Mesendoderm (in vitro differentiated cells): ENCODE results near the gene ADAMTS17.

Source experiments
- DNase-seq: peaks from one replicate; pipeline ENCODE4 v3.0.0; 2013
- H2AK5ac ChIP-seq: 2 replicates; pipeline ENCODE4 v1.6.1; 2013; ENCODE audit warnings: low read length, inconsistent platforms
- H2BK120ac ChIP-seq: 2 replicates; pipeline ENCODE4 v1.6.1; 2013; ENCODE audit warnings: low read depth, mild to moderate bottlenecking, low read length, moderate library complexity, mixed read lengths
- H2BK15ac ChIP-seq: replicated peaks from 2 replicates; pipeline ENCODE4 v1.6.1; 2013; ENCODE audit warnings: low read depth, mild to moderate bottlenecking, moderate library complexity
- H2BK5ac ChIP-seq: 2 replicates; pipeline ENCODE4 v1.6.1; 2013; ENCODE audit warnings: low read length, inconsistent platforms
- H3K18ac ChIP-seq: 2 replicates; pipeline ENCODE4 v1.6.1; 2013; ENCODE audit warnings: mild to moderate bottlenecking, low read length, mixed read lengths
- H3K23ac ChIP-seq: one replicate; pipeline ENCODE4 v1.6.1; 2013; ENCODE audit warnings: low read length
- H3K27ac ChIP-seq: 2 replicates; pipeline ENCODE4 v1.5.1; 2013; ENCODE audit warnings: low read depth, mild to moderate bottlenecking, inconsistent platforms, low read length, moderate library complexity
- H3K27me3 ChIP-seq: 2 replicates; pipeline ENCODE4 v1.6.1; 2013; ENCODE audit warnings: low read length, control low read depth, mild to moderate bottlenecking, inconsistent platforms; ENCODE audit not compliant: insufficient read depth, poor library complexity
- H3K36me3 ChIP-seq: 2 replicates; pipeline ENCODE4 v1.6.1; 2013; ENCODE audit warnings: low read length, inconsistent platforms; ENCODE audit not compliant: control insufficient read depth, insufficient read depth
- H3K4ac ChIP-seq: one replicate; pipeline ENCODE4 v1.6.1; 2013; ENCODE audit warnings: low read depth, mild to moderate bottlenecking, low read length, moderate library complexity
- H3K4me1 ChIP-seq: 2 replicates; pipeline ENCODE4 v1.6.1; 2013; ENCODE audit warnings: low read depth, low read length, inconsistent platforms; ENCODE audit not compliant: control insufficient read depth
- H3K4me2 ChIP-seq: 2 replicates; pipeline ENCODE4 v1.6.1; 2013; ENCODE audit warnings: low read length
- H3K4me3 ChIP-seq: 2 replicates; pipeline ENCODE4 v1.5.1; 2013; ENCODE audit warnings: mild to moderate bottlenecking, low read length
- H3K56ac ChIP-seq: one replicate; pipeline ENCODE4 v1.6.1; 2013; ENCODE audit warnings: low read length
- H3K79me1 ChIP-seq: 2 replicates; pipeline ENCODE4 v1.6.1; 2013; ENCODE audit warnings: low read length, inconsistent platforms
- H3K79me2 ChIP-seq: 2 replicates; pipeline ENCODE4 v1.6.1; 2013; ENCODE audit warnings: mild to moderate bottlenecking, low read length; ENCODE audit not compliant: control insufficient read depth, insufficient read depth
- H3K9ac ChIP-seq: 2 replicates; pipeline ENCODE4 v1.6.1; 2013; ENCODE audit warnings: low read length, inconsistent platforms
- H4K5ac ChIP-seq: one replicate; pipeline ENCODE4 v1.6.1; 2013; ENCODE audit warnings: low read length
- H4K8ac ChIP-seq: one replicate; pipeline ENCODE4 v1.6.1; 2013; ENCODE audit warnings: low read depth, mild to moderate bottlenecking, control low read depth, low read length, moderate library complexity
- WGBS: extraction: QIAGEN DNeasy Blood & Tissue Kit; methylation state at CpG from one replicate; pipeline ENCODE4 v1.1.7; 2013; ENCODE audit warnings: low lambda C conversion rate, missing lambda C conversion rate; ENCODE audit not compliant: insufficient coverage; ENCODE audit errors: extremely low coverage; 5-methylcytosine and 5-hydroxymethylcytosine counted together

ADAMTS17 gene

DNA sequence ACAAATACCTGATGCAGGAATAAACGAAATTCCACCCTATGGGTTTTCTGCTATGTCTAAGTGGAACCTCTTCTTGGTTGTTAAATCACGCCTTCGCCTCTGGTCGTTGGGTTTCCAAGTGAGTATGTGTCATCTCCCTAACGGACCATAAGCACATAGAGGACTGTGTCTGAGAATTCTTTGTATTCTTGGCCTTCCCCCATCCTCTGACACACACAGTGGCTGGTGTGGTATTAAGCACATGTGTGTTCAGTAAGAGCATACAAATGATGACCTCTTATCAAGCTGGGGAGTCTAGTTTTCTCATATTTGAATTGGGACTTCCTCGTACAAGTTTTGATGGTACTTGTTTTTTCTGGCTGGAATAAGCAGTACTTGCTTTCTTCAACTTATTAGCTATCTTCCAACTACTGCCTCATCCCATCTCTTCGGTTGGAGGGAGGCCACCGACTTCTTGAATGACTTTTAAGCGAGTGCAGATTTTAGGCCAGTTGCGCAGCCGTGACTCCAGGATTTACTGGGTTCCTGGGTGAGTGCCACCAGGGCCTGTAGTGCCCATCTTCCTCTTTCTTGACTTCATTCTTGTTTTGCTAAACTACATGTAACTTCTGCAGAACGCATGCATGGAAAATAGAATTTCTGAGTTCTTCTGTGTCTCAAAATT lies 240.2 kb downstream of the ADAMTS17 start:
- Histone ChIP-seq H3K4me3 (no peak overlapping the region), H2BK5ac (no peak overlapping the region), H3K4me2 (no peak overlapping the region), H3K79me1 (no peaks in the 10 kb centered on the region), H3K79me2 (no peaks in the 10 kb centered on the region), H3K56ac (no peak overlapping the region), H4K5ac (no peak overlapping the region), H3K36me3 (no peaks in the 10 kb centered on the region), H3K4ac (no peak overlapping the region), H3K18ac (no peak overlapping the region), H2AK5ac (no peak overlapping the region), H2BK120ac (no peak overlapping the region), H3K9ac (no peak overlapping the region), H4K8ac (no peak overlapping the region), H3K4me1 (no peaks in the 10 kb centered on the region), H3K27ac (no peak overlapping the region), H3K23ac (no peak overlapping the region), H2BK15ac (no peak overlapping the region), H3K27me3 (no peaks in the 10 kb centered on the region)
- no peak for DNase-seq
- WGBS, result no CpG with 5 or more reads among the region's 12 CpGs

- no peak overlapping the region for H2BK120ac ChIP-seq
- H3K79me2 ChIP-seq, result no peaks in the 10 kb centered on the region
- no peak overlapping the region for H2AK5ac ChIP-seq
- H3K23ac ChIP-seq, result no peak overlapping the region
- no peak overlapping the region for H3K4ac ChIP-seq
- no CpG with 5 or more reads among the region's 6 CpGs for WGBS
- no peak overlapping the region for H3K56ac ChIP-seq
- H3K4me1 ChIP-seq, result no peaks in the 10 kb centered on the region
- no peaks in the 10 kb centered on the region for H3K27me3 ChIP-seq
- no peak overlapping the region for H3K18ac ChIP-seq
- no peak overlapping the region for H3K4me2 ChIP-seq
- no peak overlapping the region for H2BK15ac ChIP-seq
- no peak overlapping the region for H4K5ac ChIP-seq
- no peak for DNase-seq
- no peak overlapping the region for H3K9ac ChIP-seq
- H3K36me3 ChIP-seq, result no peaks in the 10 kb centered on the region
- no peak overlapping the region for H4K8ac ChIP-seq
- no peaks in the 10 kb centered on the region for H3K79me1 ChIP-seq
- no peak overlapping the region for H3K4me3 ChIP-seq
- H2BK5ac ChIP-seq, result no peak overlapping the region
- H3K27ac ChIP-seq, result no peak overlapping the region
Observed at GRCh38 chr15:100100926-100101325, 240.8 kb downstream of the ADAMTS17 start.

DNA sequence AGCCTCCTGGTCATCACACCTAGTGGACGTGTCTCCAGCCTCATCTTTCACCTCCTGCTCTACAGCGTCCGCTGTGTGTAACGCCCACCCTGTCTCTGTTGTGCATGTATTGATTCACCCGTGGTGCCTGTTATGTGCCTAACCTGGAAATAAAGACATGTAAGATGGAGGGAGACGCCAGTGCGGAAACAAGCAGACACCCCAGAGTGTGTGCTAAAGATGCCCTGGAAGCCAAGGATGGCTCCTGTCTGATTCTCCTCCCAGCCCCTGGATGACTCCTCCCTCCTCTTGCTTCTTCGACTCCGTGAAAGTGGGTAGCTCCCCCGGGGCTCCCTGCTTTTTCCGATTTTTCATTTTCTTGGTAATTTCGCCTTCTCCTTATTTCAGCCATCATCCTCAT lies 241.8 kb downstream of the ADAMTS17 start:
- no peaks in the 10 kb centered on the region for H3K79me2 ChIP-seq
- H2BK5ac ChIP-seq, result no peak overlapping the region
- H3K27ac ChIP-seq, result no peak overlapping the region
- H3K4me2 ChIP-seq, result no peak overlapping the region
- H4K5ac ChIP-seq, result no peak overlapping the region
- no peak overlapping the region for H3K9ac ChIP-seq
- H3K79me1 ChIP-seq, result no peaks in the 10 kb centered on the region
- H3K4me3 ChIP-seq, result no peak overlapping the region
- no peak overlapping the region for H3K23ac ChIP-seq
- H2BK120ac ChIP-seq, result no peak overlapping the region
- no peaks in the 10 kb centered on the region for H3K27me3 ChIP-seq
- no peaks in the 10 kb centered on the region for H3K4me1 ChIP-seq
- DNase-seq, result no peak
- H3K4ac ChIP-seq, result no peak overlapping the region
- no peak overlapping the region for H2BK15ac ChIP-seq
- no peak overlapping the region for H4K8ac ChIP-seq
- no peak overlapping the region for H3K56ac ChIP-seq
- WGBS, result no CpG with 5 or more reads among the region's 12 CpGs
- H3K18ac ChIP-seq, result no peak overlapping the region
- no peaks in the 10 kb centered on the region for H3K36me3 ChIP-seq
- H2AK5ac ChIP-seq, result no peak overlapping the region

DNA sequence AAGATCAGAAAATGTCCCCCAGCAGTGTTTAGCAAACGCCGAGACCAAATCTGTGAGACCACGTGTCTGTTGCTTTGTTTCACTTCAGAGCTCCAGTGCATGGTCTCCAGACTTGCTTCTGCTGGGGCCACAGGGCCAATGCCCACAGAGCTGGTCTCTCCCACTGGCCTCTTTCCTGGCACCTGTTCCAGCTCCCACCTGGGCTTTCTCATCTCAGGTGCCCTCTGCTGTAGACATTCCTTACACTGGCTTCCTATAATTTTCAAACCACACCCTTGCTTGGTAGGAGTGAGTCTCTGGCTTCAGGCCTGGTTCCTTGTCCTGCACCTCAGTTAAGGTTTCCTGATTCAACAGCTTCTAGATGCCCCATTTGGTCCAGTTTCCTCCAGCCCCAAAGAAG lies 243.1 kb downstream of the ADAMTS17 start:
- no peaks in the 10 kb centered on the region for H3K27me3 ChIP-seq
- no peaks in the 10 kb centered on the region for H3K4me1 ChIP-seq
- no peaks in the 10 kb centered on the region for H3K79me2 ChIP-seq
- H4K8ac ChIP-seq, result no peak overlapping the region
- H3K36me3 ChIP-seq, result no peaks in the 10 kb centered on the region
- H3K18ac ChIP-seq, result no peak overlapping the region
- H3K4ac ChIP-seq, result no peak overlapping the region
- no peak overlapping the region for H2BK15ac ChIP-seq
- no peak for DNase-seq
- no peak overlapping the region for H3K27ac ChIP-seq
- H4K5ac ChIP-seq, result no peak overlapping the region
- H2BK120ac ChIP-seq, result no peak overlapping the region
- H3K56ac ChIP-seq, result no peak overlapping the region
- H3K4me2 ChIP-seq, result no peak overlapping the region
- no peak overlapping the region for H2AK5ac ChIP-seq
- H3K23ac ChIP-seq, result no peak overlapping the region
- no CpG with 5 or more reads among the region's 3 CpGs for WGBS
- no peak overlapping the region for H2BK5ac ChIP-seq
- no peak overlapping the region for H3K9ac ChIP-seq
- H3K79me1 ChIP-seq, result no peaks in the 10 kb centered on the region
- no peak overlapping the region for H3K4me3 ChIP-seq

- Histone ChIP-seq H3K18ac (no peak overlapping the region), H3K23ac (no peak overlapping the region), H4K5ac (no peak overlapping the region), H3K56ac (no peak overlapping the region), H4K8ac (no peak overlapping the region), H3K4ac (no peak overlapping the region), H2BK5ac (no peak overlapping the region), H3K4me3 (no peak overlapping the region), H3K27me3 (no peaks in the 10 kb centered on the region), H3K27ac (no peak overlapping the region), H3K4me1 (peaks cover 7% of the 10 kb centered on the region), H3K9ac (no peak overlapping the region), H3K36me3 (no peaks in the 10 kb centered on the region), H3K4me2 (no peak overlapping the region), H3K79me2 (no peaks in the 10 kb centered on the region), H2BK15ac (no peak overlapping the region), H2AK5ac (no peak overlapping the region), H2BK120ac (no peak overlapping the region), H3K79me1 (no peaks in the 10 kb centered on the region)
- no peak for DNase-seq
- no CpG with 5 or more reads among the region's 13 CpGs for WGBS
Observed at GRCh38 chr15:100097342-100098127, 244.2 kb downstream of the ADAMTS17 start.
